DMS153 treated with DMSO at 0.1 percent for 48 hours (cell line): ENCODE measurements around the gene HTR4.

Experiments used
- DNase-seq: peaks from one replicate; lab custom pipeline; 2025; ENCODE audit not compliant: unreplicated experiment; lab: John Stamatoyannopoulos, UW

HTR4 gene

GRCh38 chr5:148615644-148616275, 38.6 kb downstream of the HTR4 start:
- DNase-seq = no peak

GRCh38 chr5:148607406-148607805, 46.9 kb downstream of the HTR4 start:
- DNase-seq = no peak

DNA sequence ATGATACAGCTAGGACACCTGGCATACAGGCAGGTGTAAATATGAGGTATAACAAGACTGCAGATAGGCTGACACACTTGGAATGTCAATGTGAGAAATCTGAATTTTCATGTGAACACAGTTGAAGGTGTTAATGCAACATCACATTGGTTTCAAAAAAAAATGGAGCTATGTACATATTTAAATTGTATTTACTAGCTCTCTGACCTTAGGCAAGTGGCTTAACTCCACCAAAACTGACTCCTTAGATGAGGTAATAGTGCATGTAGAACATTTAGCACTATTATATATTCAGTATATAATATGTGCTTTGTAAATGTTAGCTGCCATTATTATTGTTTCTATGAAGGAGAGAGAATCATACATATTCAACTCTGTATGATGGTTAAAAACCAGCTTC, 48.0 kb downstream of the HTR4 start:
- DNase-seq = no peak

- no peak for DNase-seq
These were observed 55.1 kb downstream of the HTR4 start for GRCh38 chr5:148599187-148599586.

GRCh38 chr5:148595697-148596096, 58.6 kb downstream of the HTR4 start:
- no peak for DNase-seq

GRCh38 chr5:148586796-148587195, 67.5 kb downstream of the HTR4 start:
- no peak for DNase-seq

- no peak for DNase-seq
These were observed 68.3 kb downstream of the HTR4 start for GRCh38 chr5:148585988-148586387.

GRCh38 chr5:148584103-148584502, 70.2 kb downstream of the HTR4 start:
- no peak for DNase-seq

GRCh38 chr5:148583421-148583965, 70.8 kb downstream of the HTR4 start:
- DNase-seq = no peak

DNA sequence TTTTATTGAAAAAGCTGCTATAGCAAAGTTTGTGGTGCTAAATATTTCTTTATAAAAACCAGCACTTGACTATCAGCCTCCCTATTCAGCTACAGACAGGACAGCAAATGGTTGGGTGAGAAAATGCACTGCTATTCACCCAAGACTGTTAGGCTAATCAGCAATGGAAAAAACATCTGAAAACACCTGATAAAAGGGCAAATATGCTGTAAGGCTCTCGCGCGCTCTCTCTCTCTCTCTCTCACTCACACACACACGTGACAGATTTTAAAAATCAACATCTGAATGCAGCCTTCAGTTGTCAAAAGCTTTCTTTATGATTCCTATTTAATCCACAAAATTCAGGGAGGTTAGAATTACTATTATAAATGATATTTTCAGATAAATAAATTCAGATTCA, 80.2 kb downstream of the HTR4 start:
- DNase-seq = no peak

DNA sequence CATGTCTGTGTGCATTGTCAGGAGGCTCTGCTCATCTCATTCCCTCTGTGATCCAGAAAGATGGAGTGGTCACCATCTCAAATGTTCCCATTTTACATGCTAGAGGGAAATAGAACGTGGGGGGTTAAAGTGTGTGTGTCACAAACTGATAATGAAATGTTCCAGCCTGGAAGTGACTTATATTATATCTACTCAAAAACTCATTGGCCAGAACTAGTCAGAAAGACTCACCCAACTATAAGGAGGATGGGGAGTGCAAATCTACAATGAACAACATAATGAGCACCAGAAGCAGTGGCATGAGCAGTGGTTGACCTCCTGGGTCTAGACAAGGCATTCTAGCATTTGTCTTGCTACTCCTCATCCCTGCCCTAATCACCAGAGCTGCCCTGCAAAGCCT, 81.0 kb downstream of the HTR4 start:
- DNase-seq = no peak

GRCh38 chr5:148569948-148570347, 84.4 kb downstream of the HTR4 start:
- DNase-seq = no peak

DNA sequence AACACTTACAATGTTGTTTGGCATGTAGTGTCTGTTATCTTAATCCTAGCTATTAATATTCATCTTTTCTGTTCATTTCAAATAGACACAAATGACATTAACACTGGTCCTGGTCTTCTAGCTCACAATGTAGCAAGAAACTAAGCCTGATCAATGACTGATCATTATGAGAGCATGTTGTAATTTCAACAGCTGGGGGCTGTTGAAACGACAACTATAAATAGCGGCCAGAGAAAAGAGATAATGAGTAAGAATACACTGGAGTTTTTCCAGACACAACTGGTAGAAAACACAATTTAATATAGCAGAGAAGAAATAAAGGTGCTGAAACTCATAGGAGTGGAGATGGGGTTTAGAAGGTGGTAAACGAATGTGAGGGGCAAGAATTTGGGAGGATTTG, 89.2 kb downstream of the HTR4 start:
- no peak for DNase-seq

GRCh38 chr5:148563021-148563420, 91.3 kb downstream of the HTR4 start:
- DNase-seq = no peak

DNA sequence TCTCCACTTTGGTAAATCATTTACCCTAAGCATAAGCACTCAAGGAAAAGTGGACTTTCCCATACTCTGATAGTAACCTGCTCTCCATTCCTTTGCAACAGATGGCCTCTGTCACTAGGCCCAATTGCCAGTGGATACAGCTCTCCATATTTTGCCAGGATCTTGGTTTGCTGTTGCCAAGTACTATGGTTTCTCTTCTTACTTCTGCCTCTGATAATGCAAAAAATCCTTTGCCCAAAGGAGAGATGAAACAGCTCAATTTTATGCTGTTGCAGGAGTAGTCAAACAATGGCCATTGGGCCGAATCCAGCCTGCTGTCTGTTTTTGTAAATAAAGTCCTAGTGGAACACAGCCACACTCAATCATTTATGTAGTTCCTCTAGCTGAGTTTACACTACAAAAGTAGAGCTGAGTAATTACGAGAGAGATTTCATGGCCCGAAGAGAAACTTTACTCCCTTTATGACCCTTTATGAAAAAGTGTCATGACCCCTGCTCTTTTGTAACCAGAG, 92.5 kb downstream of the HTR4 start:
- no peak for DNase-seq

DNA sequence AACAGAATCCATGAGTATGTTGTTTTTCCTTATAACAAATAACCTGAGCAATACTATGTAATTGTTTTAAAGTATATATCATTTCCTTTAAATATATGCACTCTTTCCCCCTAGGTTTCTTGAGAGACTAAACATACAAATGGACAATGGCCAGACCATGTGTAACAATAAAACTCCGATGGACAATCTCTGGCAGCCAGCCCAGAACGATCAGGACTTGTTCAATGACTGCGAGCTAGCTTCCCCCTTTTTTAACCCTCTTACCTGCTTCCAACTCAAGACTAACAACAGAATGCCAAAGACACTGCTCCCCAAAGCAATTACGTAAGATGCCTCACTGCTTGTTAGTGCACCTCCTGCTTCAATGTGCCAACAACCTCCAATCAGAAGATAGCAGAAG, 94.9 kb downstream of the HTR4 start:
- DNase-seq = no peak

DNA sequence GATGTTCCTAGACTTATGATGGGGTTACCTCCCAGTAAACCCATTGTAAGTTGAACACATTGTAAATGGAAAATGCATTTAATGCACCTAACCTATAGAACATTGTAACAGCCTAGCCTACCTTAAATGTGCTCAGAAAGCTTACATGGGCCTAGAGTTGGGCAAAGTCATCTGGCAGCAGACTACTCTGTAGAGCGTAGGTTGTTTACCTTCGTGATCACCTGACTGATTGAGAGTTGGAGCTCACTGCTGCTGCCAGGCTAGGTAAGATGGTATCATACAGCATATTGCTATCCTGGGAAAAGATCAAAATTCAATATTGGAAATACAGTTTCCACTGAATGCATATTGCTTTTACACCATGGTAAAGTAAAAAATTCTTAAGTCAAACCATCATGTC, 95.4 kb downstream of the HTR4 start:
- no peak for DNase-seq

- no peak for DNase-seq
These were observed 97.5 kb downstream of the HTR4 start for GRCh38 chr5:148556835-148557234.

DNA sequence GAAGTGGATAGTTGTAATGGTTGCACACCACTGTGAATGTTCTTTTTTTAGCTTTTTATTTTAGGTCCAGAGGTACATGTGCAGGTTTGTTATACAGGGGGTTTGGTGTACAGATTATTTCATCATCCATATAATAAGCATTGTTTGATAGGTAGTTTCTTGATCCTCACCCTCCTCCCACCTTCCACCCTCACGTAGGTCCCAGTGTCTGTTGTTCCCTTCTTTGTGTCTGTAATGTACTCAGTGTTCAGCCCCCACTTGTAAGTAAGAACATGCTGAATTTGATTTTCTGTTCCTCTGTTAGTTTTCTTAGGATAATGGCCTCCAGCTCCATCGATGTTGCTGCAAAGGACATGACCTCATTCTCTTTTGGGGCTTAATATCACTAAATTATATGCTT, 99.7 kb downstream of the HTR4 start:
- no peak for DNase-seq

- no peak for DNase-seq
These were observed 110.6 kb downstream of the HTR4 start for GRCh38 chr5:148543727-148544126.

GRCh38 chr5:148542812-148543211, 111.5 kb downstream of the HTR4 start:
- no peak for DNase-seq

DNA sequence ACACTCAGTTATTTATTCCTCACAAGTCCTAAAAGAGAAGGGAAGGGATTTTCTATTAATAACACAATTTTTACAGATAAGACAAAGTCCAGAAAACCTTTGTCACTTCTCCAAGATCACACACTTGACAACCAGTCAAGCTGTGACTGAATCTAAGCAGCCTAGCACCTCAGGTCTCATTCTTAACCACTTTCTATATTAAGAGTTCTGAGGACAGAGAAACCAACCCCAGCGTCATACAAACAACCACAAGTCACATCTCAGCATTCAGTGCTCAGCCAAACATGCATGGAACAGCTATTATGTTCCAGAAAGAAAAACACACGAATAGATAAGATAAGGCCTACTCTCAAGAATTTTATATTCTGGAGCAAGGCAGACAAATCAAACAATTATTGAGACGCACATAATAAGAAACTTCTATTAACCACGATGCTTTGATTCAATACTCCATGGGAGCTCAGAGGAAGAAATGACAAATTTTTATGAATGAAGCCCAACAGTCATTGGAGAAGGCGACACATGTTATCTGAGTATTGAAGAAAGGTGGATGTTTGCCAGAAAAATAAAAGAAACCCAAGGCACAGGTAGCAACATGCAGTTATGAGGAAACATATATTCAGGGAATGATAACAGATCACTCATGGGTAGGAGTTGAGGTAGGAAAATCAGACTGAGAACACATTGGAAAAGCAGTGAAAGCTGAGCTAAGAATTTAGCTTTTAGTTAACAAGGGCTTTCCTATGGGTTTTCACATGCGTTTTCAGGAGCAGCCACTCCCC, 113.1 kb downstream of the HTR4 start:
- no peak for DNase-seq
